ENCODE data around the gene WWP2.
"Not testable (repeated sequence)": the region's sequence is repeated elsewhere in the genome, so short reads cannot be mapped to it uniquely, and the experiment has no call there.

WWP2 gene

DNA sequence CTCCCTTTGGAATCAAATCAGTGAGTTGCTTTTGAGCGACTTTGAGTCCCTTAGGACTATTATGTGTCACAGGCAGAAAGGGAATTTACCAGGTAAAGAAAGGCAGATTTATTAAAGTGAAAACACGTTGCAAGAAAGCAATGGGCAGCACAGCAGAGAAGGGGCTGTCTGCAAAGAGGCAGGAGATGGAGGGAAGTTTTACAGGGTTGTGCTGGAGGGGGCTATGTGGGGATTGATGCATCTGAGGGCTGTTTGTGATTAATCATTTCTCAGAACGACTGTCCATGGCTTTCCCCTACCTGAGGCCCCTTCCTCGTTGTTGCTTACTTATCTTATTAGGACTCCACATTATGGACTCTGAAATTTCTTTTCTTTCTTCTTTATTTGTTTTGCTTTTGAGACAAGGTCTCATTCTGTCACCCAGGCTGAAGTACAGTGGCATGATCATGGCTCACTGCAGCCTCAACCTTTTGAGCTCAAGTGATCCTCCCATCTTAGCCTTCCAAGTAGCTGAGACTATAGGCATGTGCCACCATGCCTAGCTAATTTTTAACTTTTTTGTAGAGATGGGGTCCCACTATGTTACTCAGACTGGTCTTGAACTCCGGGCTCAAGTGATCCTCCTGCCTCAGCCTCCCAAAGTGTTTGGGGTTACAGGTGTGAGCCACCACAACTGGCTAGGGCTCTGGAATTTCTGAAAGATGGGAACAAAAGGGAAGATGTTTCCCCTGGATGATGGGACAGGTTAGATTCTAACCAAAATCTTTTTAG lies 5.5 kb downstream of the WWP2 start:
- no peak overlapping the region for H3K27ac ChIP-seq
- H3K9me3 ChIP-seq = no peaks in the 10 kb centered on the region
- peaks cover 65% of the 10 kb centered on the region for H4K20me1 ChIP-seq
- no peak overlapping the region for H3K4me3 ChIP-seq
- no peak overlapping the region for H3K9ac ChIP-seq
- H3K4me1 ChIP-seq = peaks cover 19% of the 10 kb centered on the region
- no peaks in the 10 kb centered on the region for H3K36me3 ChIP-seq
- H3K4me2 ChIP-seq = no peak overlapping the region
- no peak for TF ChIP-seq Cebpa-rat (IDR thresholded peaks at IDR 0.05)
- no peaks in the 10 kb centered on the region for H3K27me3 ChIP-seq

DNA sequence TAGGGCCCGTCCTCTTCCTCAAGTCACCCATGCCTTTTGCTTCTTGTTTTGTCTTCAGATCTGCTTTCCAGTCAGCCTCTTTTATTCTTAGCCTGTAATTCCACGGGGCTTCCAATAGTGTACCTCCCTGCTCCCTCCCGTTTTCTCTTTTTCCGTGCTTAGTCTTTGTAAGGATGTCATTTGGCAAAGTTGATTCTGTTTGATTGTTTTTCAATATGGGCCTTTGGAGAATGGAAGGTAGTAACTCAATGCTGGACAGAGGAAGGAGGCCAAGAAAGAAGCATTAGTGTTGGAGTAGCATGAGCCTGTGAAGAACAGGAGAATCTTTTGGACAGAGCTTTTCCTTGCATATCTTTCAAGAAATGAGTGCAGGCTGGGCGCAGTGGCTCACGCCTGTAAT lies 6.5 kb downstream of the WWP2 start:
- Histone ChIP-seq H4K20me1 (peaks cover 74% of the 10 kb centered on the region), H3K4me2 (no peak overlapping the region), H3K4me1 (peaks cover 17% of the 10 kb centered on the region), H3K36me3 (no peaks in the 10 kb centered on the region), H3K9me3 (no peaks in the 10 kb centered on the region), H3K9ac (no peak overlapping the region), H3K27ac (no peak overlapping the region), H3K4me3 (no peak overlapping the region), H3K27me3 (no peaks in the 10 kb centered on the region)
- TF ChIP-seq Cebpa-rat (IDR thresholded peaks at IDR 0.05) = no peak

DNA sequence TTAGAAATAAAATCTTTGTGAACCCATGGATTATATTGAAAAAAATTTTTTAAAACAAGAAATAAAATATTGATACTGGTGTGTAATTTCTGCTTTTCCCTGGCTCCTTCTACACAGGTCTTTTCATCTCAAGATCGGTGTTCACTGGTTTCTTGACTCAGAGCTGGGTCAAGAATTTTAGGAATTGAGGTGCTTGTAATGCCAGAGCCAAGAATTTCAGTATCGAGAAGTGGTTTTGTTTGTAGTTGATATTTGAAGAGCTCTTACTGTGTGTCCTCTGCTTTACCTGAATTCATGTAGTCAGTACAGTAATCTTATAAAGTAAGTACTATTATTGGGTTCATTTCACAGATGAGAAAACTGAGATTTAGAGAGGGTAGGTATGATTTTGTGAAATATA lies 7.3 kb downstream of the WWP2 start:
- no peak overlapping the region for H3K9ac ChIP-seq
- TF ChIP-seq Cebpa-rat (IDR thresholded peaks at IDR 0.05) = no peak

DNA sequence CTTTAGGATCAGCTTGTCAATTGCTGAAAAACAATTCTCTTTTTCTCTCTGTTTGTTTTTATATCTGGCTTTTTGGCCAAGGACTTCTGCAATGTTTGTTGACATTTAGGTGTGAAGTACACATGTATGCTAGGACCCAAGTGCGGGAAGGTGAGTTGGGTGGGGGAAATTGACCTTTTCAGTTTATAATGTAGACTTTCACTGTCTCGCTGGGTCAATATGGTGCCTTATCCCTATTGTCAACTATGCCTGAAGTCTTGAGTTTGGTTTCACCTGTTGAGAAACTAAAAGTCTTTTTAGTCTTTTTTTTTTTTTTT lies 9.5 kb downstream of the WWP2 start:
- H3K9ac ChIP-seq = no peak overlapping the region
- H3K27ac ChIP-seq = no peak overlapping the region
- 0 out of 2 replicates have a peak, but pooled peaks cover 10% of the 10 kb centered on the region for H3K4me1 ChIP-seq
- peaks cover 27% of the 10 kb centered on the region for H3K9me3 ChIP-seq
- H3K27me3 ChIP-seq = no peaks in the 10 kb centered on the region
- H3K4me3 ChIP-seq = no peak overlapping the region
- peaks cover 65% of the 10 kb centered on the region for H4K20me1 ChIP-seq
- H3K4me2 ChIP-seq = no peak overlapping the region
- TF ChIP-seq Cebpa-rat (IDR thresholded peaks at IDR 0.05) = no peak
- H3K36me3 ChIP-seq = peaks cover 27% of the 10 kb centered on the region

More for the DNA sequence above, 7.3 kb downstream of the WWP2 start:
- Histone ChIP-seq H3K4me2 (no peak overlapping the region), H3K27ac (no peak overlapping the region), H3K36me3 (peaks cover 5% of the 10 kb centered on the region), H4K20me1 (peaks cover 74% of the 10 kb centered on the region), H3K4me1 (peaks cover 16% of the 10 kb centered on the region), H3K27me3 (no peaks in the 10 kb centered on the region), H3K4me3 (no peak overlapping the region), H3K9me3 (peaks cover 4% of the 10 kb centered on the region; the same call in 1 of the 2 replicates)

DNA sequence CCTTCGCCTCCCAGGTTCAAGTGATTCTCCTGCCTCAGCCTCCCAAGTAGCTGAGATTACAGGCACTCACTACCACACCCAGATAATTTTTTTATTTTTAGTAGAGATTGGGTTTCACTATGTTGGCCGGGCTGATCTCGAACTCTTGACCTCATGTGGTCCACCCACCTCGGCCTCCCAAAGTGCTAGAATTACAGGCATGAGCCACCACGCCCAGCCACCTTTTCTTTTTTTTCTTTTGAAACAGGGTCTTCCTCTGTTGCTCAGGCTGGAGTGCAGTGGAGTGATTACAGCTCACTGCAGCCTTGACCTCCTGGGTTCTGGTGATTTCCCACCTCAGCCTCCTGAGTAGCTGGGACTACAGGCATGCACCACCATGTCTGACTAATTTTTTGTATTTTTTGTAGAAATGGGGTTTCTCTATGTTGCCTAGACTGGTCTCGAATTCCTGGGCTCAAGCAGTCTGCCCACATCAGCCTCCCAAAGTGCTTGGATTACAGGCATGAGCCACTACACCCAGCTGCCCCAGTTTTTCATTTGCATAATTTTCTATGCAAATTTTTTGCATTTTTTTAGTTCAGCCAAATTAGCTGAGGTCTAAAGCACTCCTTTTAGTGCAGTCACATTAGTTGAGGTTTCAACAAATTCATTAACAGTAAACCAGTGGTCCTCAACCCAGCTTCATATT lies 11.3 kb downstream of the WWP2 start:
- H3K9me3 ChIP-seq = peaks cover 27% of the 10 kb centered on the region
- peaks cover 49% of the 10 kb centered on the region for H4K20me1 ChIP-seq
- peaks cover 38% of the 10 kb centered on the region for H3K36me3 ChIP-seq
- H3K4me3 ChIP-seq = no peak overlapping the region
- TF ChIP-seq Cebpa-rat (IDR thresholded peaks at IDR 0.05) = no peak
- no peak overlapping the region for H3K27ac ChIP-seq
- H3K4me1 ChIP-seq = 0 out of 2 replicates have a peak, but pooled peaks cover 10% of the 10 kb centered on the region
- H3K9ac ChIP-seq = no peak overlapping the region
- H3K27me3 ChIP-seq = no peaks in the 10 kb centered on the region
- no peak overlapping the region for H3K4me2 ChIP-seq

DNA sequence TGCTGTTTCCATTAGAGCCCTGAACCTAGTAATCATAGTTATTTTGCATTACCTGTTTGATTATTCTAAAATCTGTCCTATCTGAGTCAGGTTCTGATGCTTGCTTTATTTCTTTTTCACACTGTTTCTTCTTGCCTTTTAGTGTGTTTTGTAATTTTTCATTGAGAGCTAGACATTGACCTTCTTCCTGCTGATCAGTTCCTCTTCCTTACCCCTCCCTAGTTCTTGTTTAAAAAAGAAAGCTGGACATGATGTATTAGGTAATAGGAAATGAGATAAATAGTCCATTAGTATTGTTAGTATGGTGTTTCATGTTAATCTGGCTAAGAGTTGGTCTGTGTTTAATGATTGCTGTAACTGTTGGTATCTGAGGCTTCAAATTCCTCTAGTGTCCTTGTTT lies 13.4 kb downstream of the WWP2 start:
- Histone ChIP-seq H3K4me3 (no peak overlapping the region), H3K27ac (no peak overlapping the region), H3K36me3 (peaks cover 40% of the 10 kb centered on the region), H3K4me2 (no peak overlapping the region), H3K4me1 (0 out of 2 replicates have a peak, but pooled peaks cover 10% of the 10 kb centered on the region), H3K9me3 (peaks cover 27% of the 10 kb centered on the region), H3K9ac (no peak overlapping the region), H3K27me3 (no peaks in the 10 kb centered on the region), H4K20me1 (peaks cover 36% of the 10 kb centered on the region)
- no peak for TF ChIP-seq Cebpa-rat (IDR thresholded peaks at IDR 0.05)

DNA sequence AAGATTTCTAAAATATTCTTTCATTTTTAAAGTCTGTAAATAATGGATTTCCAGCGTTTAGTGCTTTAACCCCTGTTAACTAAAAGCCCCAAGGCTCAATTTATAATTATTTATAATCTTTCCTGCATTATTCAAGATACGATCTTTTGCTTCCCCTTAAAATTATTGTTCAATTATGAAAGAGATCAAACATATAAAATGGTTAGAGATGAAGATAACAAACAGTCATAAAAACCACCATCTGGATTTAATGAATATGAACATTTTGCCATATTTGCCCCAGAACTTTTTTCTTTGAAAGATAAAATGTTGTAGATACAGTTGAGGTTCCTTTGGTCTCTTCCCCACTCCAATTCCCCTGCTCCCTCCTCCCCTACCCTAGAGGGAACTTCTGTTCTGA lies 17.6 kb downstream of the WWP2 start:
- Histone ChIP-seq H3K4me1 (no peaks in the 10 kb centered on the region), H3K4me2 (no peak overlapping the region), H3K4me3 (no peak overlapping the region), H3K36me3 (peaks cover 60% of the 10 kb centered on the region), H3K27me3 (no peaks in the 10 kb centered on the region), H3K27ac (no peak overlapping the region), H4K20me1 (peaks cover 10% of the 10 kb centered on the region), H3K9me3 (peaks cover 20% of the 10 kb centered on the region), H3K9ac (no peak overlapping the region)
- TF ChIP-seq Cebpa-rat (IDR thresholded peaks at IDR 0.05) = no peak

DNA sequence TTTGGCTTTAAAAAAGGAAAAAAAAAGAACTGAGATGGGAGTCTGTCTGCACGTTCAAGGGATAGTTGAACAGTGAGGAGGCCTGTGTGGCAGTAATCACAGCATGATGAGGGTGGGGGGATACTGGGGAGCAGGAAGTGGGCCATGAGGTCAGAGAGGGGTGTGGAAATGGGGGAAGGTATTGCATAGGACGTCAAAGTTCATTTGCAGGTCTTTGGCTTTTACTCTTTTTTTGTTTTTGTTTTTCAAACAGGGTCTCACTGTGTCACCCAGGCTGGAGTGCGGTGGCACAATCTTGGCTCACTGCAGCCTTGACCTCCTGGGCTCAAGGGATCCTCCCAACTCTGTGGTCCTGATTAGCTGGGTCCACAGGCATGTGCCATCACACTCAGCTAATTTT lies 19.0 kb downstream of the WWP2 start:
- Histone ChIP-seq H3K4me1 (no peaks in the 10 kb centered on the region), H3K9me3 (peaks cover 6% of the 10 kb centered on the region), H3K4me2 (no peak overlapping the region), H4K20me1 (peaks cover 10% of the 10 kb centered on the region), H3K4me3 (no peak overlapping the region), H3K27me3 (no peaks in the 10 kb centered on the region), H3K36me3 (peaks cover 55% of the 10 kb centered on the region), H3K9ac (no peak overlapping the region), H3K27ac (no peak overlapping the region)
- no peak for TF ChIP-seq Cebpa-rat (IDR thresholded peaks at IDR 0.05)

DNA sequence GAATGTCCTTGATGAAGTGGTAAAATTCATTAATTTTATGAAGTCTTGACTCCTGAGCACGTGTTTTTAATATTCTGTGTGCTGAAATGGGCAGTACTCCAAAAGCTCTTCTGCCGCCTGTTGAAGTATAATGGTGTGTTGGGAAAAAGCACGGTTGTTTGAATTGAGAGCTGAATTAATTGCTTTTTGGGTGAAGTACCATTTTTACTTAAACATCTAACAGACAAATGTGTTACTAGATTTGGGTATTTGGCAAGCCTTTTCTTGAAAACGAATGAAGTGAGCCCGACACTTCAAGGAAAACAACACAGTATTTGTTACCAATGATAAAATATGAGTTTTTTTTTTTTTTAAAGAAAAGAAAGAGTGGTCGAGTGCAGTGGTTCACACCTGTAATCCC lies 22.5 kb downstream of the WWP2 start:
- Histone ChIP-seq H3K4me1 (no peaks in the 10 kb centered on the region), H3K4me3 (no peak overlapping the region), H3K9ac (no peak overlapping the region), H3K9me3 (no peaks in the 10 kb centered on the region), H4K20me1 (peaks cover 10% of the 10 kb centered on the region), H3K27me3 (no peaks in the 10 kb centered on the region; the same call in 1 of the 2 replicates), H3K27ac (no peak overlapping the region), H3K4me2 (no peak overlapping the region), H3K36me3 (peaks cover 71% of the 10 kb centered on the region)
- no peak for TF ChIP-seq Cebpa-rat (IDR thresholded peaks at IDR 0.05)

DNA sequence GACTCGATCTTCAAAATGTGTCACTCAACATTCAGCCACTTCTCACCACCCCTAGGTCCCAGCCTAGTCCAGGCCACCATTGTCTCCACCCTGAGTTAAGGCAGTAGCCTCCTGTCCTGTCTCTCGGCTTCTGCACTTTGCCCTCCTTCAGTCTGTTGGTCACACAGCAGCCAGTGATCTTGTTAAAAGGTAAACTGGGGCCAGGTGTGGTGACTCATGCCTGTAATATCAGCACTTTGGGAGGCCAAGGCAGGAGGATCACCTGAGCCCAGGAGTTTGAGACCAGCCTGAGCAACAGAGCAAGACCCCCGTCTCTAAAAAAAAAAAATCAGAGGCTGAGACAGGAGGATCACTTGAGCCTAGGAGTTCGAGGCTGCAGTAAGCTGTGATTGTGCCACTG lies 25.8 kb downstream of the WWP2 start:
- H3K4me3 ChIP-seq = no peak overlapping the region
- no peak overlapping the region for H3K27ac ChIP-seq
- no peaks in the 10 kb centered on the region for H4K20me1 ChIP-seq
- no peak overlapping the region for H3K4me2 ChIP-seq
- H3K9me3 ChIP-seq = no peaks in the 10 kb centered on the region
- H3K36me3 ChIP-seq = peaks cover 91% of the 10 kb centered on the region
- no peak for TF ChIP-seq Cebpa-rat (IDR thresholded peaks at IDR 0.05)
- no peaks in the 10 kb centered on the region; the same call in 1 of the 2 replicates for H3K27me3 ChIP-seq
- H3K4me1 ChIP-seq = no peaks in the 10 kb centered on the region
- no peak overlapping the region for H3K9ac ChIP-seq

DNA sequence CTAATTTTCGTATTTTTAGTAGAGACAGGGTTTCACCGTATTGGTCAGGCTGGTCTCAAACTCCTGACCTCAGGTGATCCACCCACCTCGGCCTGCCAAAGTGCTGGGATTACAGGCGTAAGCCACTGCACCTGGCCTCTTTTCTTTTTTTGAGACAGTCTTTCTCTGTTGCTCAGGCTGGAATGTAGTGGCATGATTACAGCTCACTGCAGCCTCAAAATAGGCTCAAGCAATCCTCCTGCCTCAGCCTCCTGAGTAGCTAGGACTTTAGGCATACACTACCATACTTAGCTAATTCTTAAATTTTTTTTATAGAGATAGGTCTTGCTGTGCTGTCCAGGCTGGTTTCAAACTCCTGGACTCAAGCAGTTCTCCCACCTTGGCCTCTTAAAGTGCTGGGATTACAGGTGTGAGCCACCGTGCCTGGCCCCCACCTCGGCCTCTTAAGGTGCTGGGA lies 29.3 kb downstream of the WWP2 start:
- H3K4me1 ChIP-seq, H3K9ac ChIP-seq, H3K27me3 ChIP-seq, H3K4me3 ChIP-seq, H3K9me3 ChIP-seq, H3K4me2 ChIP-seq, H3K27ac ChIP-seq: not testable (repeated sequence)
- Histone ChIP-seq H4K20me1 (peaks cover 18% of the 10 kb centered on the region; the same call in 1 of the 2 replicates), H3K36me3 (peaks cover 66% of the 10 kb centered on the region)

Data from BLaER1 (cell line).